Right lung (tissue), 5 donors: ENCODE results near the gene DAB1. TPM values are rescaled to one million over a fixed set of nuclear protein-coding genes. Genes with fewer than 3 reads are reported as not detected.

Experiments used
- DNase-seq, 2 donors: peaks; one replicate each; pipeline ENCODE4 v3.0.0-alpha.2; 2013
- polyA plus RNA-seq, 5 donors: library from polyadenylated mRNA; unstranded; fragments of 120-200 nt; gene quantifications; one replicate each; pipeline versions ENCODE4 v1.2.1 to v1.2.3, GENCODE V29; 2013; ENCODE audit warnings: inconsistent platforms in 1 of 5, low replicate concordance in 1 of 5; ENCODE audit not compliant: insufficient read length in 5 of 5, insufficient read depth in 1 of 5

DAB1 gene
- polyA plus RNA-seq, 5 donors: 0.72 to 1.5 (median 0.87) TPM

DNA sequence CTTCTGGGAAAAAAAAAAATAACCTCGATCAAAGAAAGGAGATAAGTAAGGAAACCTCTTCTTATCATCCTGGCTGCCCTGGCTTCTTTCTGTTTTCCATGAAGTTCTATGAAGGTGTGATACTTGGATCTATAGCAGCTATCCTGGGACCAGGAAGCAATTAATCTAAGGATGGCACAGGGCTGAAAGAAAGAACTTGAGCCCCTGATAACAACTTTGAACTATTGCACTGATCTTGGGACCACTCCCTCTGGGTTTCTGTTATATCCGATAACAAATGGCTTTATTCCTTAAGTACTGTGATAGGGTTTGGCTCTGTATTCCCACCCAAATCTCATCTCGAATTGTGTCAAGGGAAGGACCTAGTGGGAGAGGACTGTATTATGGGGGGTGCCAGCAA, 104.1 kb downstream of the DAB1 start:
- DNase-seq: no peak

DNA sequence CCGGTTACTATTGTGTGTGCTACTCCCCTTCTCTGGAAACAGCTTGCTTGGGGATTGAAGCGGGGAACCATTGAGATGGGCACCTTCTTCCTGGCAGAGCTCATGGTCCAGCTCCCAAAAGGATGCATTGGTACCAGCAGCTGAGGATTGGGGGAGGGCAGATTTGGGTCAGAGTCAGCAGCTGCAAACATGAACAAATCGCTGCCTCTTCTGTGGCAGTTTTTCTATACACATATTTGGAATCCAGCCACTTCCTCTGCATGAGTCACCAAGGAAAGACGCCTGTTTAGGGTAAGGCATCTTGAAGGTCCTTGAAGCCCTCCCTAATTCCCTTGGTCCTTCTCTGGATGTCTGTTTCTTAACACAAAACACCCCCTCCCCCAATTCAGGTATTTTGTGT, 104.7 kb downstream of the DAB1 start:
- peak in 1 of 2 donors; percentile 28 for DNase-seq

DNA sequence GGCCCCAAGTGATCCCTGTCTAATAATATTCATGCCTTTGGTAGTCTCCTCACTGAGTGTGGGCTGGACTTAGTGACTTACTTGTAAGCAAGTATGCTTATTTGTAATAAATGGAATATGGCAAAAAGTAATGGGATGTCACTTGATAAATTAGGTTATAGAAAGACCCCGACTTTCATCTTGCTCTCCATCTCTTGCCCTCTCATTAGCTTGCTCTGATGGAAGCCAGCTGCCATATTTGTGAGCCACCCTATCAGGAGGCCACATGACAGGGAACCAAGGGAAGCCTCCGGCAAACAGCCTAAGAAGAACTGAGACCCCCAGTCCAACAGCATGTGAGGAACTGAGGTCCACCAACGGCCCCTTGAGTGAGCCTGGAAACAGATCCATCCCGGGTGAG, 107.0 kb downstream of the DAB1 start:
- DNase-seq: no peak

DNA sequence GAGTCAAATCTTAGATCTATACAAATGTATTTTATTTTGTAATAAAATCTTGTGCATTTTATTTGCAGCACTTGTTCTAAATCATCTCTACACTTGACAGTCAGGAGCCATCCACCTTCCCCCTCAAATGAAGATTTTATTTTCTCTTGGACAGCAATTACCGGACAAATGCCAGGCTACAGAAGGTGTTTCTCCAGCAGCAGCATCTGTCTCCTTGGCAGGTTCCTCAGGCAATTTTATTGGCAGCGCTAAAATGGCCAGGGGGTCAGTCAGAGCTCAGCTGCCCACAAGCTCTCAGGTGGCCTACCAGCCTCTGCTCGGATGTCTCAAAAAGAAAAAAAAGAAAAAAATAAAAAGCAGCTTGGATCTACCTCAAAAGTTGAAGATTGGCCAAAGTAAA, 107.6 kb downstream of the DAB1 start:
- no peak for DNase-seq

DNA sequence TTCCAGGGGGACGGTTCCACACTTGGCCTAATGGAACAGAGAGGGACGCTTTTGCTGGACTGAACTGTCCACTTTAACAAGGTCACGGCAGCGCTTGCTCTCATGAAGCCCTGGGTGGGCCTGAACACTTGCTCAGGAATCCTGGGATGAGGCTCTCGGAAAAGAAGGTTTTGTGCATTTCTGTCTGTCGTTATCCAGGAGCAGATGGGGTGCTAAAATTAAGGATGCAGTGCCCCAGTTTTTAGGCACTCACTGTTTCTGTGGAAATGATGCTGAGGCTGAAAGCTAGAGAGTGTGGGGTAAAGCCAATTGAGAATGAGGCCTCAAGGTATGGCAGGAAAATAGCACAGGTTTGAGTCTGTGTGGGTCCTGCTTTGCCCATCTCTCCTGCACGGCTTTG, 111.0 kb downstream of the DAB1 start:
- DNase-seq: no peak

DNA sequence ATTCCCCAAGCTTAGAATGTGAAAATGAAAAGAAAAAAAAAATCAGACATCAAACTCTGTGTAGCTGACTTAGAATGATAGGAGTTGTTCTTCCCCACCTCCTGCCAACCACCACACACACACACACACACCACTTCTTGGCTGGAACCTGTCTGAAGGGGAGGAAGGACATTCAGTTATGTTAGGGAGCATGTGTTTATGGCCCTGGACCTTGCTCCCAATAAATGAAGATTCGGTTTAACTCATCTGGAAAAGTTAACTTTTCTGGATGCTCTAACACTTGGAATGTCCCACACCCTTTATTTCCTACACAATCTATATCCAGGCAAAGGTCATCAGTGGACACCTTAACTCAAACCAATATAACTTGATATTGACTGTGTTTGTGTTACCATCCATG, 112.4 kb downstream of the DAB1 start:
- DNase-seq: no peak

DNA sequence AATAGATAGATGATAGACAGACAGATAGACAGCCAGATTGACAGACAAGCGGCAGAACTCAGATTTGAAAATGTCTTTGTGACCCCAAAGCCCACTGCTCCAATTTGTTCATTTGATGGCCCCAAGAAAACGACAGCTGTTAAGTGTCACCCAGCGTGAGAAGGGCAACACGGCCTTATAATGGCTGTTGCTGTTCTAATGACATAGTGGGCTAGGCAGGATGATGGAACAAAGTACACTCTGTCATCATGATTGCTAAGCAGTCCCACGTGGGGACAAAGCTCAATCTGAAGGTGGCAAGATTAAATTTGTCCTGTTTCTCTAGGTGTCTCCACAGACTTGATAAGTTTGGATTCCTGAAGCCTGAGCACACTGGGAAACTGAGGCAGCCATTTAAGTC, 112.9 kb downstream of the DAB1 start:
- DNase-seq: no peak

DNA sequence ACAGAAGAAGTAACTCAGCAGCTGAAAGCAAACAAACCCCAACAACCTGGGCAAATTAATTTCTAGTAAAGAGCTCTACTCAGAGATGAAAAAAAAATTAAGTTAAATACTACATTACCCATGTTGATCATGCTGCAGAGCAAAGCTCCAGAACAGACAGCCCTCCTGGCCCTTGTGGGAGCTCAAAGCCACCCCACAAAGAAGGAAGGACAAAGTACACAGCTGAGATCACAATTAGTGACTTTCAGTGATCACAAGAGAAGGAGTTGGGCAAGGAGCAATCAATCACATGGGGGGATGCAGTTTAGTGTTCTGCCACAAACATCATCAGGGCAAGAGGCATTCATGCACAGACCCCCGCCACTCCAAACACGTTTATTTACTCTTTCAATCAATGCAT, 114.2 kb downstream of the DAB1 start:
- DNase-seq: no peak

DNA sequence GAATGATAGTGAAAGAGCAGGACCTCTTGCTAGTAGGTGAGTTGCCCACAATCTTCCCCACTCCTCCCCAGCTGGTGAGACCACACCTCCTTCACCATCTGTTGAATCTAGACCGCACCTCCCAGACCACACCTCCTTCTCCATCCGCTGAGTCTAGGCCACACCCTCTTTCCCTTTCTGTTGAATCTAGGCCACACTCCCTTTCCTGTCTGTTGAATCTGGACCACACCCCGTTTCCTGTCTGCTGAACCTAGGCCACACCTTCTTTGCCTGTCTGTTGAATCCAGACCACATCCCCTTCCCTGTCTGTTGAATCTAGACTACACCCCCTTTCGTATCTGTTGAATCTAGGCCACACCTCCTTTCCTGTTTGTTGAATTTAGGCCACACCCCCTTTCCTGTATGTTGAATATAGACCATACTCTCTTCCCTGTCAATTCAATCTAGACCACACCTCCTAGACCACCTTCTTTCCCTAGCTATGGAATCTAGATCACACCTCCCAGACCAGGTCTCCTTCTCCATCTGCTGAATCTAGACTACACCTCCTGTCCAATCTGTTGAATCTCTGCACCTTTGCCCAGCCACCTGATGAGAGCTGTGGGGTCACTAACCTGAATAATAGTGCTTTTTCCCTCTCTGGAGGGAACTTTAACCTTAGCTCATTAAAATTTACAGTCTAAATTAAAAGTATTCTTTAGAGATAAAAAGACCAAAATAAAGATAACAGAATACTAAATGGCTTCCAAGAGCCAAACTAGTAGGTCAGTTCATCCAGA, 116.3 kb downstream of the DAB1 start:
- no peak for DNase-seq

DNA sequence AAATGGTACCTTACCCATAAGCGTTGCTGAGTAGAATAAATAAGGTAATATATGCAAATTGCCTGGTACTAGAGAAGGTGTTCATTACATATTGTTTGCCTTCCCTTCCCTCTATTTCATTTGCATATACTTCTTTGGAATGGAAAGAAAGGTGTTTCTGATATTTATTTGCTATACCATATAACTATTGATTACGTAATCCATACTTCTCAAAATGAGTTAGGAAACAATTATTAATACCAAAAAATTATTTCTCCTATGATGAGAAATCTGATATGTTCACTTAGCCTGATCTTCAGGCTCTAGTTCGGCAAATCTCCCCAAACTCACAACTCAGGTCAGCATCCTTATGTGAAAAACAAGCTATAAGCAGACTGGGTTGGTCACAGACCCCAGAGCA, 119.3 kb downstream of the DAB1 start:
- DNase-seq: no peak

DNA sequence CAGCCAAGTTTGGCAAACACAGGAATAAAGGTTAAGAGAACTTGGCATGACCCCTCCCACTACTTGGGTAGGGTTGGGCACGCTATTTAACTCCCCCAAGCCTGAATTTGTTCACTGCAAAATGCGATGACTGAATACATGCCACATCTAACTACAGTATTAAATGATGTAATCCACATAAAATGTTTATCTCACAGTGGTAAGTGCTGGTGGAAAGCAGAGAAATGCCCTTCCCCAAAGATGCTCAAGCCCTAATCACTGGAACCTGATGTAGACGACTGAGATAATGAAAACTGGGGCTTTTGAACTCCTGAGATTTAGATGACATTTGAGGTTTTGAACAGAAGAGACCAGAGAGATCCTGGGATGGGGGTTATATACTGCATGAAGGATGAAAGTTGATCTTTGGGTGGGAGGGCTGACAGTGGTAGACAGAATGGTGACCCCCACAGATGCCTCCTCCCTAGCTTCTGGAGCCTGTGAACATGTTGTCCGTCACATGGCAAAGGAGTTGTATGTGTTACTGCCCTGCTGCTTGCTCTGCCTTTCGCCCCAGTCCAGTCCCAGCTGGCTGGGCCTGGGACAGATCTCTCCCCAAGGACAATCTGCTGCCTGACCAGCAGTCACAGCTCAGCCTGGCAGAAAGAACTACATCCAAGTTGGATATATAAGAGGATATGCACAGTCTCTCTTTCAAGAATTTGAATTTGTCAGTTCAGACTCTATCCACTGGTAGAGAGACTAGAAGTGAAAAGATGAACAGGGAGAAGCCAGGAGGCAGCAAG, 120.9 kb downstream of the DAB1 start:
- DNase-seq: no peak

DNA sequence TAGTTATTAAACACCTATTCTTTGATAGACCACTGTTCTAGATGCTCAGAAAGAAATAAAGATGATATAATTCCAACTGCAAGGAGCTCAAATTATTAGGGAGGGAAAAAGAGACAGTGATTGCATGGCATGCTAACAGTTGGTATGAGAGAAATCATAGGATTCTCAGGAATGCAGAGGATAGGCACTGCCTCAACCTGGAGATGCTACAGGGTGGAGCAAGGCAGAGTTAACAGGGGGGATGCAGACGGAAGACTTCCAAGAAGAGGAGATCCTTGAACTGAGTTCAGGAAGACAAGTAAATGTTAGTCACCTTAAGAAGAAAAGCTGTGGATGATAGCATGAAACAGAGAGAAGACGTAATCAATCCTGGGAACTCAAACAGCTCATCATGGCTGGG, 123.7 kb downstream of the DAB1 start:
- no peak for DNase-seq

DNA sequence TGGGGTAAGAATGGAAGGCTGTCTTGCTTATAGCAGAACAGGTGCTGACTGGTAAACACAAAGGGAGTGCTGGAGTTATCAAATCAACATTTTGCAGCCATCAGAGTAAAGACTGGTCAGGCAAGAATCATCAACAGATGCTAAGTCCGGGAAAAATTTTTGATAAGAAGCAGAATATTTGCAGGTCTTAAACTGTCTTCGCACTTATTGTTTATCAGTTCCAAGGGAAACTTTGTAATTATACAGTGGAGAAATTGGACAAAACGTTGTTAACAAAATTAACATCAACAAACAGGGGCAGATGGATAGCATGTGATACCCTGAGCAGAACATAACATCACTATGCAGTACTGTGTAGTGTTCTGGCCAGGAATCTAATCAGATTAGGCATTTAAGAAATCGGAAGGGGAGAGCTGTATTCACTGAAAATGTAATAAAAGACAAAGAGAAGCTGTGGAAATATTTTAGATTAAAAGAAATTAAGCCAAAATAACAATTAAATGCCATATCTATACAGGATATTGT, 127.1 kb downstream of the DAB1 start:
- DNase-seq: no peak

DNA sequence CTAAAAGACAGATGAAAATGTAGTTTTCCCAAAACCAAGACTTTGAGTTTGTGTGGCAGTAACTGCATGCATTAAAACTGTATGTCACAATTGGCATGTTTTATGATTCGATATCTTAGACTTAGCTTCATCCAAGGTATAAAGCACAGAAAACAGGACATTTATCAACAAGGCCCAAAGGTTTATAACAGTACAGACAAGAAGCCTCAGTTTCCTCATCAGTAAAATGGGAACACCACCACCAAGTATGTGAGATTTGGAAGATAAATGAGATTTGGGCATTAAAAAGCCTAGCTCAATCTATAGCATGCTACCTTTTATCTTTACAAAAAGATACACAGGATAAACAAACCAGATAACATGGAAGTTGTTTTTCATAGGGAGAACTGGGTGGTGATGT, 128.5 kb downstream of the DAB1 start:
- no peak for DNase-seq

DNA sequence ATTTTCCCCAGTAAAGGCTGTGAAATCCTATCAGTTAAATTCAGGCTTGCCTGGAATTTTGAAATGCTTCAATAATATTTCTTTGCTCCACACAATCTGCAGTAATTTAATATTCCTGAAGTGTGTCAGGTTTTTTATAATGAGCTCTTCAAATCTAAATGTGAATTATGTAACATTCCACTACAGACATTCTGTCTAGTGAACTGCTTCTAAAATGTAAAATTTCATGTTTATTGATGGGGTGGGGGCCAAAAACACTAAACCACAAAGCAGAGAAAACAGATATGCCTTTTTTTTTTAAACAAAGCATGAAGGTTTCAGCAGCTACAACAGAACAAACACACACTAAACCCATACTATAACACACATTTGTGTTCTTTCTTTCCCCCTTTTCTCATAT, 129.7 kb downstream of the DAB1 start:
- no peak for DNase-seq

DNA sequence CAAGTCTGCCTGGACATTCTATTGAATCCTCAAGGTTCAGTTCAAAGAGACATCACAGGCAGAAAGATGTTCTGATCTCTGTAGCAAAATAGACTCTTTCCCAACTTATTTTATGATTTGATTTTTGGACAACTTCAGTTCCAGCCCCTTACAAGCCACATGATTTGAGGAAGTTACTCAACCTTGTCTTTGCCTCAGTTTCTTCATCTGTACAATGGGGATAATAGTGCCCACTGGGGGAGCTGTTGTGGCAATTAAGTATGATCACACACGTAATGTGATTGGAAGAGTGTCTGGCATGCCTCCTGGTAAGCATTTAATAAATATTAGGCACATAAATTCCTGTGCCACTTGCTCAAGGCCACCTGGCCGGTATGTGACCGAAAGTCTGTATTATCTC, 130.6 kb downstream of the DAB1 start:
- DNase-seq: no peak

DNA sequence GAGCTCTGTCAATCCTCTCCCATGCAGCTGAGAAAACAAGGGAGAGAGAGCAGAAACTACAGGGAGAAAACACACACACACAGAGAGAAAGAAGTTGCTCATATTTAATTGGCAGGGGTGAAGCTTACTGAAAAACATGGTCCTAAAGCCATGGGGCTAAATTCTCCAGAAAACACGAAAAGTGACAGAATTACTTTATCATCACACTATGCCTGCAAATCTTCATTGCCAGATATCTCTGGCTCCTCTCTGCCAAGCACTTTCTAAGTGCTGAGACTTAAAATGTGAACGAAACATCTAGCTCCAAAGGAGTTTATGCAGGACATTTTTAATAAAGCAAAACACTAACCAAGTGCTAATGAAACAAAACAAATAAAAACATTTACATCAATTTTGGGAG, 134.1 kb downstream of the DAB1 start:
- no peak for DNase-seq

DNA sequence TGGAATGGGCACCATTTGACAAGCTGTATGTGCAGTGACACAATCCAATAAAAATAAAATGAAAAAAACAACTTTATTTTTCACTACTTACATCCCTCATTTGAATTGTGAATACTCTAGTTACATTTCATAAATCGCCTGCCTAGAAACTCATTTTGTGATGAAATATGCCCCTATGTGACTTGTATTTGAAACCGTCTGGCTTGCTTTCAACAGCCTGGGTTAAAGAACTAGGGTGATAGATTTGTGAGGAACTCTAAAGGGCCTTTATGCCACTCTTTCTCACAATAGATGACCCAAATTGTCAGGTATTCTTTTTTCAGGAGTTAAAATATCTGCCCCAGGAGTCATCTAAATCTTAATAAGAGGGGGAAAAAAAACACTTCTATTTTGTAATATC, 137.9 kb downstream of the DAB1 start:
- DNase-seq: no peak

DNA sequence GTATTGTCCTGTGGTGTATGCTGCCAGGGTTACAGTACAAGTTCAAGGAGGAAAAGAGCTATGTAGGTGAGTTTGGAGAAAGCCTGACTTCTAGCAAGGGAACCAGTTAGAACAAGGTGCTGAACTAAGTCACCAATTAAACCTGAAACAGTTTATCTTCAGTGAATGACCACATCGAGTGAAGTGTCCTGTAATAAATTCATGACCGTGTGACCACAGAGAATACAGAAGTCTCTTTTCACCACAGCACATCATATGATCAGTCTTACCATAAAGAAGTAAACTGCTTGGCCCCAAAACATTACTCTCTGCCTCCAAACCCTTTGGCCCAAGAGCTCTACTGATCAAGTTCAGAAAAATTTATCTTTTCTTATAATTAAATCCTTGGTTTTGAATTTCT, 141.4 kb downstream of the DAB1 start:
- DNase-seq: no peak

DNA sequence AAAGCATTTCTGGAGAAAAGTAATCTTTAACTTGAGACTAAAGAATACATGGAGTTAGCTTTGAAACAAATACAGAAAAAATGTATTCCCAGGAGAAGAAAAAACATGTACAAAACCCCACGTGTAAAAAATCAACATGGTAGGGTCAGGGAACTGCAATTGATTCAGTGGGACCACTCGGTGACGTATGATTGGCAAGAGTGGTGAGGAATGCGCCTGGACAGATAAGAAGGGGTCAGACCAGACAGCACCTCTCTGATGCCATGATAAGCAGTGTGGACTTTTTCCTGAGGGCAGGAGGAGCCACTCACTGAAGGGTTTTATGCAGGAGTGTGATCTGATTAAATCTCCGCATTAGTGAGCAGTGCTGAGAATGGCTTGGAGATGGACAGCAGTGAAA, 142.5 kb downstream of the DAB1 start:
- no peak for DNase-seq

DNA sequence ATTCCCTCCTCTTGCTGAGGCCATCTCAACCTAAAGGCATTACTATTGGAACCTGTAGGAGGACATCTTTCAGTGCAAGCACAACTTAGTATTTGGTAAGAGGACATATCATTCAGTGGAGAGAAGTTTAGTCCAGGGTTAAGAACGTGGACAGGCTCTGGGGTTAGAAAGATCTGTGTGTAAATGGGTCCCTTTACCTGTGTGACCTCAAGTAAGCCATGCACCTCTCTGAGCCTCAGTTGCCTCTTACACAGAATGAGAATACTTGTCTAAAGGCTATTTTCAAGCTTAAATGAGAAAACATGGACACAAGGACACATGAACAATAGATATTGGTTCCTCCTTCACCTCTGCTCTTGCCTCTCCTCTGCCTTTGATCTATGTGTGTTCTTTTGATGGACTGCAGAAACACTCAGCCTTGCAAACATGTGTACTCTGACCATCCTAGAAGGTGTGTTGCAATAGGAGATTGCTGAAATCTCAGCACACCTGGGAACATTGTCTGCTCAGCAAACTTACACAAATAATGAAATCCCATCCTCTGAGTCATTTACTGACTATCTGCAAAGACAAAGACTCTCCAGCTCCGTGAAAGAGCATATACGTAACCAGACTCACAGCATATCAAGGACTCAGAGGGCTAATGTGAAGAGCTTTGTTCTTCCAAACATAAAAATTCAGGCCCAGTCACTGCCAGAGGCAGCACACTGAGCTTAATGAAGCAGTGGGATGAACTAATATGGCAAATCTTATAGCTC, 143.8 kb downstream of the DAB1 start:
- DNase-seq: no peak

DNA sequence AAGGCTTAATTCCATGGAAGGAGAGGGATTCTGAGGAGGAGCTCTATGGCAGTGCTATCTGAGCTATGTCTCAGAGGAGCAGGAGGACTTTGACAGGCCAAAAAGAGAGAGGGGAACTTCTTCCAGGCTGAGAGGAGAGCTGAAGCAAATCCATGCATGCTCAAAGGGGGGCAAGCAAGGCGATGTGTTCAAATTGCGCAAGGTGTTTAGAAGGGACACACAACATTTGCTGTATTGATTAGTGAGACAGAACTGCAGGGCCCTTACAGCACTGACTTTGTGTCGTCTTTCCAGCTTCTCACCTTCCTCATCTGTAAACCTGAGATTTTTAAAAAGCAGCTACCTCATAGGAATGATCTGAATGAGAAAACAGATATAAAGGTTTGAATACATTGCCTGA, 145.3 kb downstream of the DAB1 start:
- DNase-seq: no peak

DNA sequence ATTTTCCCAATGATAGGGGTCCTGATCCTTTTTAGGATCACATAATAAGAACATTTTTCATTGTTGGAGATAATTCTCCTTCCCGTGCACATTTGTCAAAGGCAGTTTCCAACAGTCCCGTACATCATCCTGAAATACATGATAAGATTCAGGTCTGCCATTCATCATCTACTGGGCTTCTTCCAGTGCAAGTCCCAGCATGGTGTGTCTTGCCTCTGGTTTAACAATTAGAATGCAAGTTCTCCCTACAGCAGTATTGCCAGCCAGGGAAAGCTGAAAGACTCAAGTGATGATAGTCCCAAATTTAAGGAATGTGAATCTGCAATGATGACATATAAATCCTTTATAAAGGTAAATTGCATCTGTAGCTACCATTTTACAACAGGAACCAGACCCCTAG, 146.2 kb downstream of the DAB1 start:
- no peak for DNase-seq
